OCI-LY7 (cell line): Measurements from ENCODE around the gene FBXW12.

ENCODE experiments used
- CTCF ChIP-seq: fragments of 200-600 bp; sonication (generic); conservative IDR thresholded peaks from 2 replicates; pipeline ENCODE4 v1.5.1; 2014; ENCODE audit warnings: mild to moderate bottlenecking, antibody characterized with exemption, low read length, moderate library complexity, mixed read lengths
- EZH2phosphoT487 ChIP-seq: fragments of 200-600 bp; sonication (generic); IDR thresholded peaks from 2 replicates; pipeline ENCODE4 v1.6.1; 2018; ENCODE audit warnings: low read depth, borderline replicate concordance, mild to moderate bottlenecking, mixed run types, antibody characterized with exemption, low read length, moderate library complexity, mixed read lengths

DNA sequence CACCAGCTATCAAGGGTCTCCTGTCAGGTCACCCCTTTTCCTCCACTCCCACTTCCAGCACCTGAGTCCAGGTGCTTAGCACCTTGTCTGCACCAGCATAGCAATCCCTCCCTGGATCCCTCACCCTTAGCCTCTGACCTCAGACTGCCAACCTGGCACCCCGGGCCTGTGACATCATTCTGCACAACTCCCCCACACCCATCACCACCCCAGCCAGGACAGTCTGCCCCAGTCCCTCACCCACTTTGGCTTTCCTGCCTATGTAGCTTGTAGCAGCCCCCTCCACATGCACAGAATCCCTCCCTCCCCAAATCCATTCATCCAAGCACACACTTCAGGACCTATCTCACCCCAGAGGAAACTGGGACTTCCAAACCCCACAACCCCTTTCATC lies 58.7 kb downstream of the FBXW12 start:
- no peak for TF ChIP-seq CTCF
- no peak for TF ChIP-seq EZH2phosphoT487
